GM11168 (cell line): ENCODE data around the gene FTO.
"Not testable (repeated sequence)": the region's sequence is repeated elsewhere in the genome, so short reads cannot be mapped to it uniquely, and the experiment has no call there.

Experiments
- in situ Hi-C: fragments of 300-500 bp; cut with MboI; formaldehyde crosslinking; loops from one replicate; pipeline ENCODE4 v1.12.0; 2022; ENCODE audit warnings: low sequenced_read_pairs; ENCODE audit not compliant: unreplicated experiment

The FTO gene

DNA sequence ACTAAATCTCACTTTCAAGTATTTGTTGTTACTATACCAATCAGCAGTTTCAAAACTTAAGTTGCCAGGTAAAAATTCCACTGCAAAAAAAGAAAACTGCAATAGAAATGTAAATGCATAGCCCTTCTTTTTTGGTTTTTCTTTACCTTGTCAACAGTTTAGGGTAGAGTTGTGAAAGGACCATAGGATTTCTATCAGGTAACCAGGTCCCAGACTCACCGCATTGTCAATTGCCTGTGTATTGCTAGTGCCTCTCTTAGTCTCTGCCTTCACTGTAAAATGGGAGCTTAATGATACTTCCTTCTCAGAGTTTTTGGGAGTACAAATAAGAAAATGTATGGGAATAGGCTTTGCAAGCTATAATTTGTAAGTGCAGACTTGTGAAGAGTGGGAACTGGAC is 145.0 kb downstream of the FTO start:
- in situ Hi-C loops = no loop called here

DNA sequence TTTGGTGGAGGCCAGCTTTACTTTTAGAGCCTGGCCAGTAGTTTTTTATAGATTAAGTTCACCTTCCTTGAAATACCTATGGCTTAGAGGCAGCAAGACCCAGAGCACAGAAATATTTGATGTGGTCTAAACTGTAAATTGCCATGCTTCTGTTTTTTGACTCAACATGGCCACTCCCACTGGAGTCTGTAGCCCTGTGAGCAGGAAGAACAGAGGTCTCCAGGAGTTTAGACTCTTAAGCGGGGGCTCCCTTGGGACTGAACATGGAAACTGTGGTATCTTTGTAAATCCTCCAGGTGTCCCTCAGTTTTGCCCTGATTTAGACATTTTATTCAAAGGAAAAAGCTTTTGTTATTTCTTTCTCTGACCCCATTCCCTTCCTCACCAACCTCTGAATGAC is 145.6 kb downstream of the FTO start:
- in situ Hi-C loops = no loop called here

DNA sequence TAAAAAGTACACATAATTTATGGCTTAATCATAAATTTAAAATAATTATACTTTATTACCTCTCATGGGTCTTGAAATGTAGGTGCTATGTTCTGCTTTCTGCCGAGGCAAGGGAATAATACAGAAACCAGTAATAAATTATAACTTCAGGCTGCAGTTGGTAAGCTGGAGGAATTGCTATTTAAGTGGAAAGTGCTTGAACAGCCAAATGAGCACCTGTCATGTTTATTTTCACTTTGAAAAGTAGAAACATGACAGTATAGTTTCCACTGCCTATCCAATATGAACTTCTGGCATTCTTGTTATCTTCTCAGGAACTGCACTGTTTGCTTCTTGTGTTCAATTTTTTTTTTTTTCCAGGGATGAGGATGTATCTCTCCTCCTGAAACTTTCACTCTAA is 146.0 kb downstream of the FTO start:
- in situ Hi-C loops = no loop called here

DNA sequence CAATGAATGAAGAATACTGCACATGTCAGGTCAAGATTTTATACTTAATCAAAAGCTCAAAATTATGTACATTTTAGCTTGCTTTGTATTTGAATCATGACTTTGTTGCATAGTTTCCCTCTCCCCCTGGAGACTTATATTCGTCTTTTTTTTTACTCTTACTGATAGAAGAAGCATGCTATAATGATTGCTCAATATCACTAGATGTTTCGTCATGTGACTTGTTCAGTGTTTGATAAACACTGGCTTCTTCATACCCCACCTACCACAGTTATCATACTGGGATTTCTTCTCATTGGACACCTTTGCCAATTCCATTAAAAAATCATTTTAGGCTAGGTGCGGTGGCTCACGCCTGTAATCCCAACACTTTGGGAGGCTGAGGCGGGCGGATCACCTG is 148.7 kb downstream of the FTO start:
- in situ Hi-C loops = no loop called here

DNA sequence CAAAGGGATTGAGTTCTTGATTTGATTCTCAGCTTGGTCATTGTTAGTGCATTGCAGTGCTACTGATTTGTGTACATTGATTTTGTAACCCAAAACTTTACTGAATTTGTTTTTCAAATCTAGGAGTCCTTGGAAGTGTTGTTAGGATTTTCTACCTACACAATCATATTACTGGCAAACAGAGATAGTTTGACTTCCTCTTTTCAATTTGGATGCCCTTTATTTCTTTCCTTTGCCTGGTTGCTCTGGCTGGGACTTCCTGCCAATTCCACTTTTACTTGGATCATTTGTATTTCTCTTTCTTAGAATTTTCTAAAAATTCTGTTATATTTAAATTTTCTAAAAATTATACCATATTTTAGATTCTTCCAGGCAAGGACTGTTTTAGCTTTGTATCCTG is 151.1 kb downstream of the FTO start:
- in situ Hi-C loops = no loop called here

DNA sequence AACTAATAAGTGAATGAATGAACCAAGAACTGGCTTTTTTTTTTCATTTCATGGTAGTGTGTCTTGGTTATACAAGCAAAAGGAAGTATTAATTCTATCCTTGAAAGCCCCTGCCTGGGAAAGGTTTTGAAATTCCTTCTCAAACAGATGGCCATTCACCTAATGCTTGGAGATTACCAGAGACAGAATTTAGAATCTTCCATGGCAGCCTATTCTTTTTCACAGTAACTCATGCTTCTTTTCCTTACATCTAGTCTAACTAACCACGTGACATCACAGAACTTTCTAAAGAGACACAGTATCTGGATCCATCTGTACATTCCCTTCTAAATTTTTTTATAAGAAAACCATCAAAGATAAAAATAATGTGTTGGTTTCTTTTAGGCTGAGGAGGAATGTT is 151.6 kb downstream of the FTO start:
- in situ Hi-C loops = no loop called here

DNA sequence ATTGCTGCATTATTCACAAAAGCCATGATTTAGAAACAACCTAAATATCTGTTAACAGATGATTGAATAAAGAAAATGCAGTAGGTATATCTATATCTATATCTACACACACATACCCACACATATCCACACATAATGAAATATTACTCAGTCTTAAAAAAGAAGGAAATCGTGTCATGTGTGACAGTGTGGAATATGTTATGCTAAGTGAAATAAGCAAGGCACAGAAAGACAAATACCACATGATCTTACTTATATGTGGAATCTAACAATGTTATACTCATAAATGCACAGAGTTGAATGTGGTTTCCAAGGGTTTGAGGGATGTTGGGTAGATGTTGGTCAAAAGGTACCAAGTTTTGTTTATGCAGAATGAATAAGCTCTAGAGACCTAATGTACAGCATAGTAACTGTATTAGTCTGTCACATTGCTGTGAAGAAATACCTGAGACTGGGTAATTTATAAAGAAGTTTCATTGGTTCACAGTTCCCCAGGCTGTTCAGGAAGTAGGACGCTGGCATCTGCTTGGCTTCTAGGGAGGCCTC is 156.1 kb downstream of the FTO start:
- in situ Hi-C loops = no loop called here

DNA sequence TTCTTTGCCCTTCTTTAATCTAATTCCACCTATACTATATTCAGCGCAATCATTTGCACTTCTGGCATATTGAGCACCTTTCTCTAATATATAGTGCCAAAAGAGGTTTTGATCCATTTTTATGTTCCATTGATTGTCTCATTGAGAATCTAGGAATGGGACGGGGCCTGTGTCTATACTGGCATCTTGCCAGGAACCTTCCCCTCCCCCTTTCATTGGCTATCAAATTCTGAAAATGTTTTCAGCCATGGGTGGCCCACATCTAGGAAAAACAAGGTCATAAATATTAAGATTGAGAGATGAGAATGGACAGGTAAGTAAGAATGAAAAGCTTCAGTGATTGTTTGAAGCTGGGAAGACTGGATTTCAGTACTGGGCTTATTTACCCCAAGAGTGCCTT is 159.9 kb downstream of the FTO start:
- in situ Hi-C loops = no loop called here

DNA sequence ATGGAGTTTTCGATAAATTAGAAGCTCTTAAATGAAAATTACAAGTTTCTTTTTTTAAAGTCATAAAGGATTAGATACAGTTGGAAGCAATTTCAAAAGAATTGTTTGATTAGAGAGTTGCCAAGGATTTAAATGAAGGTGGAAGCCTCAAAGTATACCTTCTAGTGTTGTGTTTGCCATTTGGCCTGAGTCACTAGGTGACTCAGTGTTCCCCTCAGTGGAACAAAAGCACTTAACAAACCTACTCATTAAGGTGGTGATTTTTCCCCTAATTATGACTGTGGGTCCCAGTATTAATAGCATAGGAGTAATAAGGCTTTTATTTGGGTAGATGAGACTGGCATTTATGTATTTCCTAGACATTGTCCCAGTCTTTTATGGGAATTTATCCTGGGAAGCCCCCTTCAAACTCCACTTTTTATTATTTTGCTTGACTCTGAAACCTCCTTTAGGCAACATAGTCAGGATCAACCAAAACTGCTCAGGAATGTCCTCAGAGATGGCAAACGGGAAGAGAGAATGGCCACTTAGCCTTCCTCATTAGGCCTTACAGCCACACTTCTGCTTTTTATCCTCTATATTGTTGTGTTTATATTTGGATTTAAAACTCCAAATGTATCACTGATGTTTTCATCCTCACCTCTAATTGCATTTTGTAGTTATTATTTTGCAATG is 161.0 kb downstream of the FTO start:
- in situ Hi-C loops = no loop called here

DNA sequence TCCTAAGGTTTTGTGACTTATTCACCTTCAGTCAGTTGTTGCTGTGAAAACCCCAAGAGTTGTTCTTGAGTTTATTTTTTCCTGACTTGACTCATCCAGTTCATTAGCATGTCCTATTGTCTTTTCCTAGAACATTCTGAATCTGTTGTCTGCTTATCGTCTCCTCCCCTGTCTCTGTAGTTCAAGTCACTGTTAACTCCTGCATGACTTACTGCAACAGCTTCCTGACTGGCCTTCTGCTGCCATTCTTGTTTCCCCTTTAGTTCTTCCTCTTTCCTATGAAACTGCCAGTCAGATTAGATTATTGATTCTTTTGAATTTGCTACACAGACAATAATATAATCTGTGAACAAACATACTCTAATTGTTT is 161.5 kb downstream of the FTO start:
- in situ Hi-C loops = no loop called here

DNA sequence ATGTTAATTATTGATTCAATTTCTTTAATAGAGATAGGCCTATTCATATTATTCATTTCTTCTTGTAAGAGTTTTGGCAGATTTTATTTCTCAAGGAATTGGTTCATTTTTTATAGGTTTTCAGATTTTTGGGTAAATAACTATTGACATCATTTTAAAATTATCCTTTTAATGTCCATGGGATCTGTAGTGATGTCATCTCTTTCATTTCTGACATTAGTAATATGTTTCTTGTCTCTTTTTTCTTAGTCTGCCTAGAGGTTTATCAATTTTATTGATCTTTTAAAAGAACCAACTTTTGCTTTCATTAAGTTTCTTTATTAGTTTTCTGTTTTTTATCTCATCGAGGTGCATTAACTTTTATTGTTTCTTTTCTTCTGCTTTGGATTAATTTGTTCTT is 162.6 kb downstream of the FTO start:
- in situ Hi-C loops = no loop called here

DNA sequence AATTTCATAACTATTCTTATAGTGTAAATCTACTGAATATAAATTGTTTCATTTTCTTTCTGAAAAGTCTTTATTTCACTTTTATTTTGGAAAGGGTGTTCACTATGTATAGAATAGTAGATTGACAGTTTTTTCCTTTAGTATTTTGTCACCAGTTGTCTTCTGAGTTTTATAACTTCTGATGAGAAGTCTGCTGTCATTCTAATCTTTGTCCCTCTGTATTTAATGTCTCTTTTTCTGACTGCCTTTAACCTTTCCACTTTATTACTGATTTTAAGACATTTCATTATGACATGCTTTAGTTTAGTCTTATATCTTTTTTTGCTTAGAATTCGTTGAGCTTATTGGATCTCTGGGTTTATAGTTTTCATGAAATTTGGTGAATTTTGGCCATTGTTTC is 166.9 kb downstream of the FTO start:
- in situ Hi-C loops = no loop called here

DNA sequence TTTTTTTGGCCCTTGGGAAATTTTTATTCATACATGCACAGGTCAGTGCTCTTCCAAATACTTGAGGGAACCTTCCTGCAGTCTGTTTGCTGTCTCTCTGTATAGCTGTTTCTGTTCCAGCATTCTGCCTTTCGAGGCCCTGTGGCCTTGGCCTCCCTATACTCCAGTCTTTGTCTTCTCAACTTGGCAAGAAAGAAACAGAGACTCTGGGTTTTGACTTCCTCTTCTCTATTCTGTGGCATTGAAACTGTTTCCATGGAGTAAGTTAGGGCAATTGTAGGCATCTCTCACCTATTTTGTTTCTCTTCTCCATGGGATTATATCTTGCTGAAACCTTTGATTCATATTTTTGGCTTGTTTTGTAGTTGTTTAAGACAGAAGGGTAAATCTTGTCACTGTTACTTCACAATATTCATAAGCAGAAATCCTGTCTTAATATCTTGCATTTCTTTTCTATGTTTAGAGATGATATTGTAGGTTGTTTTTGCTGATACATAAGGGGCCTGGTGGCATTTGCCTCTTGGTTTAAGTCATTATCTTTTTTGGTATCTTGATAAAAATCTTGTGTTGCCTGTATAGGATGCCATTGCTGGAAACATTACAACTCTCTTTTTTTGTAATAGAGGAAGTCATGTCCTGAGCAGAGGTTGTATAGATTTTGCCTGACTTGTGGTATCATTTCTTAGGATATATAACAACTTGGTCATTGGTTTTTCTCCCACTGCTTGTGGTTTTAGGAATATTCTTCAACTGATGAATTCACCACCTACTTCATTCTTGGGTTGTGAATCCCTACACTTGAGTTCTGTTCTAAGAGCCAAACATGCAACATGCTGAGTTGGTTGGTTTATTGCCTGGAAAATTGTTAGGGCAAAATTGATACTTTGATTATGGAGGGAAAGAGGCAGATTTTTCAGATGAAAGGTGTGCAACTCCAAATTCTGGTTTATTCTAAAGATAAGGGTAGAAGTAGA is 168.6 kb downstream of the FTO start:
- in situ Hi-C loops = no loop called here

DNA sequence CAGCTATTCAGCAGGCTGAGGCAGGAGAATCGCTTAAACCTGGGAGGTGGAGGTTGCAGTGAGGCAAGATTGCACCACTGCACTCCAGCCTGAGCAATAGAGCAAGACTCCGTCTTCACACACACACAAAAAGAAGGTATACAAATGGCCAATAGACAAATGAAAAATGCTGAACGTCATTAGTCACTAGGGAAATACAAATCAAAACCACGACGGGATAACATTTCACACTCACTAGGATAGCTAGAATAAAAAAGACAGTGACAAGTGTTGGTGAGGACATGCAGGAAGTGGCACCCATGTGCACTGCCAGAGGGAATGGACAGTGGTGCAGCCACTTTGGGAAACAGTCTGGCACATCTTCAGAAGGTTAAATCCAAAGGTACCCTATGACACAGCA is 172.9 kb downstream of the FTO start:
- in situ Hi-C loops = no loop called here

DNA sequence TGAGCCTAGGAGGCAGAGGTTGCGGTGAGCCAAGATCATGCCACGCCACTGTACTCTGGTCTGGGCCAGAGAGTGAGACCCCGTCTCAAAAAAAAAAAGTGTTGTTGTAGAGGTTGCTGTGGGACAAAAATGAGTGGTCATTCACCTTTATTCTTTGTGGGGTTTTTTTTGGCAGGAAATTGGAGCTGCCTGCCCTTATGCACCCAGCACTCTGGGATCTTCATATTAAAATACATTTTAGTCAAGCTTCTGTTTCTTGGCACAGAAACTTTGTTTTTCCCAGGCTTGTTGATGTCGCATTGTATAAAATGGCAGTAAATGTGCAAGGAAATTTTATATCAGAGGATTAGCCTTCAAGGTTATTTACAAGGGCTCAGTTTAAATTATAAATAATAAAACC is 174.3 kb downstream of the FTO start:
- in situ Hi-C loops = no loop called here

DNA sequence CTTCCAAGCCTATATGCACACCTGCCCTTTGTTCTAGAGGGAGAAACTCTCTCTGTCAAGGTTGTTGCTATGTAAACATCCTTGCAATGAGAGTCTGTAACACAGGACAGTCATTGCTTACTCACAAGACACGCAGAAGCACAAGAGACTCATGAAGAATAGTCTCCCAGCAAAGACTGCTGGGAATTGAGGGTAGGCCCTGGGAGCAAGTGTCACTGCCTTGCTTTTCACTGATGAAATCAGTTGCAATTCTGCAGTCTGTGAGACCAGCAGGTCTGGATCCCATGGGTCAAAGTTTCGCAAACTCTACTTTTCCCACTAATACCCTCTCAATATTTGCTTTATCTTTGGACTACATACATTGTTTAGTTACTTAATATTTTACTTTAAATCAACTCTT is 177.4 kb downstream of the FTO start:
- in situ Hi-C loops = no loop called here

DNA sequence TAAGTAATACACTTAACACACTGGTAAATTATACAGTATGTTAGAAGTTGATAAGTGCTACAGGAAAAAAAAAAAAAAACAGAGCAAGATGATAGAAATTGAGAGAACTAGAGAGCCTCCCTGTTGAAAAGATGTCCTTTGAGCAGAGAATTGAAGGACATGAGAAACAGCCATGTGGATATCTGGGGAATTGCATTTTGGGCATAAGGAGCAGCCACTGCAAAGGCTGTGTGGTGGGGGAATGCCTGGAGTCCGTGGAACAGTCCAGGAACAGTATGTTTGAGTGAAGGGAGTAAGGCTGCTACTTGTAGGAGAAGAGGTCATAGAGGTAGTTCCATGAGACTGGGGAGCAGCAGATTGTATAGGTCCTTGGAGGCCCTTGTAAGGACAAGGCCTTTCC is 178.4 kb downstream of the FTO start:
- in situ Hi-C loops = no loop called here

DNA sequence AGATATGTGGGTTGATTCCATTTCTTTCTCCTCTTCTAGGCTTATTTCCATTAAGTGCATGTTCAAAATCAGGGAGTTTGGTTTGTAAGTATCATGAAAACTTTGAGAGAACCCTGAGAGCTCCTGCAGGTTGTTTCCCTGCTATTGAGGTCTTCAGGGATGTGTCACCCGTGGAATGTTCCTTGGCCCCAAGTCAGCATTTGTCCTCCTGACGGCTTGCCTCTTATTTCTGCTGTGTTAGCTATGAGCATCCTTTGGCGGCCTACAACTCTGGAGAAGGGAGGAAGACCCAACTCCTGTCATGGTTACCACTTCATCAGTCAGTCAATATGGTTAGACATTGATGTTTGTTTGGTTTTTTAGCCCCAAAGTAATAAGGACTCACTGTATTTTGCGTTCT is 180.8 kb downstream of the FTO start:
- in situ Hi-C loops = no loop called here

DNA sequence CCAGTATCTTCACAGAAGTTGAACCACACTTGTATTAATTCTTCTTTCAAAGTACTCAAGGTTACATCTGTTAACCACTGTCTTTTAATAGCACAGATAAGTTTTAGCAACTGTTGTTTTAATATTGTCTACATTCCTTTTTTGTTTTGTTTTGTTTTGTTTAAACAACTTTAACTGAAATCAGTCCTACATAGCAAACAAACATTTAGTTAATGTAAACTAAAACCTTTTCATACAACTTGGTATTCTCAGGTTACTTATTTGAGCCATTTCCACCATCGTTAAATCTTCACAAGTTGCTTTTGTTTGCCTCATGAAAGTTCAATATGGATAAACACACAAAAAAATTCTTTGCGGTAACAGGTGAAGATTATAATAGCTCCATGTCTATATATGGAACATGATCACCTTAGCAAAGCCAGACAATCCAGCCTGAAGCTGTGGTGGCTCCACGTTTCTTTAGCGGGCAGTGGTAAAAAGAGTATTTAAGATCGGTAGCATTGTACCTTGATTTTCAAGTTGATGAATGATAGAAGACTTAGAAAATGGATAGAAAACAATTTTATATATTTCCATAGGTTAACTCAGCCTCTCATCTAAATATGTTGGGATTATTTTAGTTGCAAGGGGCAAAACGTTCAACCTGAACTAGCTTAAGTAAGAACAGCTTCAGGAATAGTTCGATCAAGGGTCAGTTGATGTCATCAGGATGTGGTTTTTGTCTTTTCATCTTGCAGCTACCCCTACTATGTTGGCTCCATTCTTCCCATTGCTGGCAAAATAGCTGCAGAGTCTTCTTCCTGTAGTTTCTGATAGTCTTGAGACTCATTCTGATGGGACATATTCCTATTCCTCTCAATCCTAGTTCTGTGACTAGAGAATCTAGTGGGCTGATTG is 182.8 kb downstream of the FTO start:
- in situ Hi-C loops = no loop called here

DNA sequence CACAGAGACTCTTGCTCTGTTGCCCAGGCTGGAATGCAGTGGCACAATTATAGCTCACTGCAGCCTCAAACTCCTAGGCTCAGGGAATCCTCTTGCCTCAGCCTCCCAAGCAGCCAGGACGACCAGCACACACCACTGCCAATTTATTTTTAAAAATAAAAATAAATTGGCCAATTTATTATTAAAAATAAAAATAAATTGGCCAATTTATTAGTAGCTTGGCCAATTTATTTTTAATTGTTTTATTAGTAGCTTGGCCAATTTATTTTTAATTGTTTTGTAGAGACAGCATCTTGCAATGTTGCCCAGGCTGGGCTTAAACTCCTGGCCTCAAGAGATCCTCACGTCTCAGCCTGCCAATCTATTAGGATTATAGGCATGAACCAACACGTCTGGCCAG is 184.3 kb downstream of the FTO start:
- in situ Hi-C loops = no loop called here

DNA sequence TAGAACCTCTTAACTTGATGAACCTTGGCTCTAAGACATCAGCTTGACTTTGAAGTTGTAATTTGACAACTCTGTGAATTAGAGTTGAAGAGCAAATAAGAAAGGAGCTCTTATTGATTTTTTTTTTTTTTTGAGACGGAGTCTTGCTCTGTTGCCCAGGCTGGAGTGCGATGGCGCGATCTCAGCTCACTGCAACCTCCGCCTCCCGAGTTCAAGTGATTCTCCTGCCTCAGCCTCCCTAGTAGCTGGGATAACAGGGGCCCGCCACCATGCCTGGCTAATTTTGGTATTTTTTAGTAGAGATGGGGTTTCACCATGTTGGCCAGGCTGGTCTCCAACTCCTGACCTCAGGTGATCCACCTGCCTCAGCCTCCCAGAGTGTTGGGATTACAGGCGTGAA is 186.9 kb downstream of the FTO start:
- in situ Hi-C loops = not testable (repeated sequence)
